OCI-LY7 (cell line): Measurements from ENCODE around the gene POLR2F. TPM values are rescaled to one million over a fixed set of nuclear protein-coding genes. Genes with fewer than 3 reads are reported as not detected.

Experiments used
- BruUV-seq: library from RNA; stranded (reverse); fragments of 400-500 nt; replicated peaks from 2 replicates; lab custom pipeline; 2021; lab: Mats Ljungman, UMichigan
- CTCF ChIA-PET: fragments of 300-600 bp; sonication (Branson Sonifier 250); formaldehyde crosslinking; loops from one replicate; lab custom pipeline; 2022; ENCODE audit warnings: antibody characterized with exemption; ENCODE audit not compliant: unreplicated experiment; lab: Charles Lee
- POLR2A ChIA-PET: fragments of 300-600 bp; sonication (Branson Sonifier 250); formaldehyde crosslinking; loops from one replicate; lab custom pipeline; 2022; ENCODE audit warnings: antibody characterized with exemption; lab: Charles Lee
- DNase-seq: peaks from one replicate; pipeline ENCODE4 v3.0.0-alpha.2; 2015; ENCODE audit warnings: low spot score
- H2AFZ ChIP-seq: fragments of 200-600 bp; sonication (generic), shearing (Covaris generic); 2 replicates; pipeline ENCODE4 v1.6.1; 2014; ENCODE audit warnings: mild to moderate bottlenecking, antibody characterized with exemption, low read length, moderate library complexity
- H3K27ac ChIP-seq: fragments of 200-600 bp; sonication (generic); 2 replicates; pipeline ENCODE4 v1.5.1; 2014; ENCODE audit warnings: mixed run types, low read depth, mild to moderate bottlenecking, moderate library complexity, low read length, inconsistent platforms; ENCODE audit not compliant: poor library complexity, severe bottlenecking
- H3K36me3 ChIP-seq: fragments of 200-600 bp; sonication (generic); 2 replicates; pipeline ENCODE4 v1.6.1; 2014; ENCODE audit warnings: mild to moderate bottlenecking, antibody characterized with exemption, low read length, moderate library complexity, mixed read lengths; ENCODE audit not compliant: insufficient read depth
- H3K4me1 ChIP-seq: fragments of 200-600 bp; sonication (generic); 2 replicates; pipeline ENCODE4 v1.5.1; 2014; ENCODE audit warnings: mild to moderate bottlenecking, low read length; ENCODE audit not compliant: insufficient read depth, poor library complexity, severe bottlenecking
- H3K4me2 ChIP-seq: fragments of 200-600 bp; sonication (generic); 2 replicates; pipeline ENCODE4 v1.6.1; 2014; ENCODE audit warnings: mild to moderate bottlenecking, low read length
- H3K4me3 ChIP-seq: fragments of 200-600 bp; sonication (generic); 2 replicates; pipeline ENCODE4 v1.5.1; 2014; ENCODE audit warnings: mild to moderate bottlenecking, low read depth, low read length; ENCODE audit not compliant: poor library complexity, severe bottlenecking
- H3K79me2 ChIP-seq: fragments of 200-600 bp; sonication (generic); 2 replicates; pipeline ENCODE4 v1.6.1; 2016; ENCODE audit warnings: low read depth, mild to moderate bottlenecking, low read length, moderate library complexity, mixed read lengths; ENCODE audit not compliant: insufficient read depth
- H3K9me2 ChIP-seq: fragments of 200-600 bp; sonication (generic); 2 replicates; pipeline ENCODE4 v1.6.1; 2016; ENCODE audit warnings: mild to moderate bottlenecking, low read length, mixed read lengths; ENCODE audit not compliant: insufficient read depth
- H3K9me3 ChIP-seq: fragments of 200-600 bp; sonication (generic); 2 replicates; pipeline ENCODE4 v1.6.1; 2014; ENCODE audit warnings: mild to moderate bottlenecking, mixed run types, low read length, mixed read lengths
- H4K20me1 ChIP-seq: fragments of 200-600 bp; sonication (generic); 2 replicates; pipeline ENCODE4 v1.6.1; 2014; ENCODE audit warnings: mild to moderate bottlenecking, antibody characterized with exemption, low read length, moderate library complexity, mixed read lengths; ENCODE audit not compliant: insufficient read depth
- CTCF ChIP-seq: fragments of 200-600 bp; sonication (generic); conservative IDR thresholded peaks from 2 replicates; pipeline ENCODE4 v1.5.1; 2014; ENCODE audit warnings: mild to moderate bottlenecking, antibody characterized with exemption, low read length, moderate library complexity, mixed read lengths
- EZH2phosphoT487 ChIP-seq: fragments of 200-600 bp; sonication (generic); IDR thresholded peaks from 2 replicates; pipeline ENCODE4 v1.6.1; 2018; ENCODE audit warnings: low read depth, borderline replicate concordance, mild to moderate bottlenecking, mixed run types, antibody characterized with exemption, low read length, moderate library complexity, mixed read lengths
- intact Hi-C: fragments of 100-400 bp; cut with micrococcal nuclease; formaldehyde crosslinking; loops from one replicate; pipeline ENCODE4 v1.10.0; 2022; ENCODE audit not compliant: unreplicated experiment
- total RNA-seq, 2 experiments: library from RNA; depleted of rRNA in 1 of 2; stranded (reverse); fragments of >200 nt in 1 of 2; shearing (Covaris generic) in 1 of 2; gene quantifications; 2 replicates each; pipeline ENCODE4 v1.2.3, GENCODE V29; 2014 to 2022

Gene POLR2F
- total RNA-seq, 2 experiments from 2014 or later: 71.2 to 85.9 TPM

- POLR2A ChIA-PET: no interaction called here
- Histone ChIP-seq H3K4me3 (no peak overlapping the region), H3K79me2 (no peaks in the 10 kb centered on the region), H3K9me2 (no peaks in the 10 kb centered on the region), H4K20me1 (no peaks in the 10 kb centered on the region), H3K36me3 (no peaks in the 10 kb centered on the region), H3K9me3 (no peaks in the 10 kb centered on the region), H3K27ac (no peak overlapping the region), H3K4me1 (no peaks in the 10 kb centered on the region), H2AFZ (no peak overlapping the region), H3K4me2 (no peak overlapping the region)
- CTCF ChIA-PET: no interaction called here
- no peak for DNase-seq
- intact Hi-C loops: no loop called here
- TF ChIP-seq EZH2phosphoT487 (no peak), CTCF (no peak)
- BruUV-seq: no TSS peak
These were observed 28.8 kb downstream of the POLR2F start for GRCh38 chr22:37982151-37982785.

GRCh38 chr22:37982938-37983859 lies 29.7 kb downstream of the POLR2F start:
- BruUV-seq: no TSS peak
- Histone ChIP-seq H4K20me1 (no peaks in the 10 kb centered on the region), H2AFZ (no peak overlapping the region), H3K9me2 (no peaks in the 10 kb centered on the region), H3K4me1 (no peaks in the 10 kb centered on the region), H3K4me2 (no peak overlapping the region), H3K79me2 (no peaks in the 10 kb centered on the region), H3K4me3 (no peak overlapping the region), H3K9me3 (no peaks in the 10 kb centered on the region), H3K36me3 (no peaks in the 10 kb centered on the region), H3K27ac (no peak overlapping the region)
- TF ChIP-seq EZH2phosphoT487: no peak
- peak; percentile 60 for TF ChIP-seq CTCF
- DNase-seq: no peak
- POLR2A ChIA-PET: no interaction called here
- CTCF ChIA-PET: no interaction called here
- intact Hi-C loops: no loop called here
